ENCODE data around the gene EEF1A2.

GRCh38 chr20:63445075-63445734, 53.7 kb downstream of the EEF1A2 start:
- TF ChIP-seq CTCF (IDR thresholded peaks at IDR 0.05) (no peak), POLR2A (IDR thresholded peaks at IDR 0.05; ENCODE audit: low read depth) (no peak)
